ENCODE results near the gene SIDT2. TPM values are rescaled to one million over a fixed set of nuclear protein-coding genes. Genes with fewer than 3 reads are reported as not detected.
A peak's percentile ranks its signal among the peaks of the same experiment; 100 is the strongest.

The SIDT2 gene
- total RNA-seq, 2 experiments from 2014 or later: 18.3 to 37.7 TPM

GRCh38 chr11:117214404-117215110, 36.0 kb downstream of the SIDT2 start:
- peaks cover 76% of the 10 kb centered on the region for H3K36me3 ChIP-seq (ENCODE audit: insufficient read depth, low read length)
- H2AFZ ChIP-seq (ENCODE audit: low read length): no peak overlapping the region
- CTCF ChIA-PET (ENCODE audit: unreplicated experiment): interaction anchor here (0.6 kb wide), 1 partner anchor 284 kb away, joined by 3 read pairs; no protein-coding TSS in a partner anchor
- no peak overlapping the region for H3K4me2 ChIP-seq (ENCODE audit: low read length)
- no peak for DNase-seq (ENCODE audit: low spot score)
- no peak overlapping the region for H3K4me3 ChIP-seq (ENCODE audit: low read depth, low read length, poor library complexity, severe bottlenecking)
- BruUV-seq (replicated peaks): no TSS peak
- H3K79me2 ChIP-seq (ENCODE audit: insufficient read depth, low read depth, low read length): no peaks in the 10 kb centered on the region
- POLR2A ChIA-PET: interaction anchor here (0.7 kb wide), 1 partner anchor 82 kb away, joined by 4 read pairs; no protein-coding TSS in a partner anchor
- H3K9me2 ChIP-seq (ENCODE audit: insufficient read depth, low read length): no peaks in the 10 kb centered on the region
- no peaks in the 10 kb centered on the region for H4K20me1 ChIP-seq (ENCODE audit: insufficient read depth, low read length)
- intact Hi-C loops (cut with micrococcal nuclease; ENCODE audit: unreplicated experiment): no loop called here
- no peaks in the 10 kb centered on the region for H3K9me3 ChIP-seq (ENCODE audit: low read length)
- no peak overlapping the region for H3K27ac ChIP-seq (ENCODE audit: low read depth, low read length, poor library complexity, severe bottlenecking)
- no peak for TF ChIP-seq EZH2phosphoT487 (IDR thresholded peaks at IDR 0.05; ENCODE audit: borderline replicate concordance, low read depth, low read length)
- no peak for TF ChIP-seq CTCF (conservative IDR thresholded peaks at IDR 0.05; ENCODE audit: low read length)
- H3K4me1 ChIP-seq (ENCODE audit: insufficient read depth, low read length, poor library complexity, severe bottlenecking): no peaks in the 10 kb centered on the region

DNA sequence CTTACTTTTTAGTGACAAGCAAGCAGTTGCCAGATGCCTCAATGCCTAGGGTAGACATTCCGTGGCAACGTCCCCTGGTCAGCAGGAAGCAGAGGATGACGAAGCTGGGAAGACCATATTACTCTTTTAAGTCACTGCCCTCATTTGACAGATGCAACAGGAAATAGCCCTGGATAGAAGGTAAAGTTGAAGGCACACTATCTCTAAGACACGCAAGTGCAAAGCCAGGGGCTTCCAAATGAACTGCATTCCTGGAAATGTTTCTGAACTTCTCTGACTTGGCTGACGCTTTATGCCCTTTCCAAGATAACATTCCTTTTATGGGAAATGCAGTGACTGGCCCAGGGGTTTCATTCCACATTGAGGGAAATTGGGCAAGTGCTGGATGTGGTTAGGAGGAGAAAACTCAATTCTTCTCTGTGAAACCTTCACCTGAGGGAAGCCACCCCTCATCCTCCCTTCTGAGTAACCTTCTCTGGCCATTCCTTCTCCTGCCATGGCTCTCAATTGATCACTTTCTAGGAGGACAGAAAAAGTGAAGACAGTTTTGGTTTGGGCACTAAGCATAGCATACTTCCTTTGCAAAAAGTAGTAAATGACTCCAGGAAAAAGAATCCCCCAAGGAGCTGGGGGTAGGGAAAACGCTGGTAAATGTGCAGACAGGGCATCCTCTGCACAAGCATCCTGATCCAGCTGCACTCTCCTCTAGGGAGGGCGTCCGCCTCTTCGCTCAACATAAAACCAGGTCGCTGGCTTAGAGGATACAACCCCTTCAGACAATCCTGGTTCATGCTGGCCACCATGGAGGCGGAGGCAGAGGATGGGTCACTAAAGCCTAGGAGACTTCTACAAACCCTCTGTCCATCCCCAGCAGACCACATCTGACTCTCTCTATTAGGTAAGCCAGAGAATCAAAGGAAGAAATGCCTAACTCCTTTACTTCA, 38.9 kb downstream of the SIDT2 start:
- intact Hi-C loops (cut with micrococcal nuclease; ENCODE audit: unreplicated experiment): no loop called here
- H3K4me1 ChIP-seq (ENCODE audit: insufficient read depth, low read length, poor library complexity, severe bottlenecking): no peaks in the 10 kb centered on the region
- no peak overlapping the region for H3K4me3 ChIP-seq (ENCODE audit: low read depth, low read length, poor library complexity, severe bottlenecking)
- TF ChIP-seq EZH2phosphoT487 (IDR thresholded peaks at IDR 0.05; ENCODE audit: borderline replicate concordance, low read depth, low read length) (no peak), CTCF (conservative IDR thresholded peaks at IDR 0.05; ENCODE audit: low read length) (no peak)
- no peaks in the 10 kb centered on the region for H4K20me1 ChIP-seq (ENCODE audit: insufficient read depth, low read length)
- CTCF ChIA-PET (ENCODE audit: unreplicated experiment): no interaction called here
- DNase-seq (ENCODE audit: low spot score): no peak
- TSS peak; percentile 24 for BruUV-seq (replicated peaks)
- H3K36me3 ChIP-seq (ENCODE audit: insufficient read depth, low read length): peaks cover 88% of the 10 kb centered on the region
- no peak overlapping the region for H3K4me2 ChIP-seq (ENCODE audit: low read length)
- no peak overlapping the region for H3K27ac ChIP-seq (ENCODE audit: low read depth, low read length, poor library complexity, severe bottlenecking)
- H3K79me2 ChIP-seq (ENCODE audit: insufficient read depth, low read depth, low read length): no peaks in the 10 kb centered on the region
- H2AFZ ChIP-seq (ENCODE audit: low read length): no peak overlapping the region
- H3K9me2 ChIP-seq (ENCODE audit: insufficient read depth, low read length): no peaks in the 10 kb centered on the region
- no peaks in the 10 kb centered on the region for H3K9me3 ChIP-seq (ENCODE audit: low read length)
- POLR2A ChIA-PET: no interaction called here

All from OCI-LY7 (cell line).